ENCODE results near the gene CDKN2AIP.

DNA sequence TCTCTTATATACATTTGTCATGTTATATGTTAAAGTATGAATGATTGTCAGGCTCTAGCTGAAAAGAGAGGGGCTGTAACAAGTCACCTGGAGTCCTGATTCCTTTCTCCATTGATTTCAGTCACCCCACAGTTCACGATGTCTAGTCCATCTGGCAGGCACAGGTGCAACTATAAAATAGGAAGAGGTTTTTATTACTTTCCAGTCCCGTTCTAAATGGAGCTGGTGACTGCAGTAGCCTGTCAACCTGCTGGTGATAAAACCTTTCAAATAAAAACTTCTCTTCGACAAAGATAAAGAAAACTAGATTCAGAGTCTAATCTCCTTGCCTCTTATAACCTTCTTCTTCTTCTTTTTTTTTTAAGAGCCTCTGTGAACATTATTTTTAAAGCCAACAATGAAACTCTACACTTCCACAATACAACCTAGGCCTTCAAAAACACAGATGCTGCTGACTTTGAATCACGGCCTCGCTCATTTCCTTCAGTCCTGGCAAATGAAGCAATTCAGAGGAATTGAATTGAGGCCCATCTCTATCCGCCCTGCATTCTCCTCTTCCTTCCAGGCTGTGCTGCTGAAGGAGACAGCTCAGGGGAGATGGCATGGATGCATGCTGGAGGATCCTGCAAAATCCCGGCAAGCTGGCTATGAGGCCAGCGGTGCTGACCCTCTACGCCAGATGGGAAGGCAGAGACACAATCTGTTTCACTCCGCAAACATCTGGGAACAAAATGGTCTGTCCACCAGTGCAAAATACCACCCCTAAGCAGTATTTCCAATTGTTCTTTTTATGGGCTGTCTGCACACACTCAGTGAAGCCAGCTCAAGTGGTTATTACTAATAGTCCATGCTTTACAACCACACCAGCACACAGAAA is 27.3 kb upstream of the CDKN2AIP start:
- TF ChIP-seq YY1 (IDR thresholded peaks at IDR 0.05; ENCODE audit: insufficient read depth, insufficient read length) (no peak), ZNF274 (IDR thresholded peaks at IDR 0.05; ENCODE audit: low read depth, low read length) (no peak), SUZ12 (IDR thresholded peaks at IDR 0.05; ENCODE audit: extremely low read depth, insufficient read depth, insufficient read length) (no peak)

All from NT2/D1 (cell line).